HG02759 (cell line): ENCODE measurements around the gene C19orf12.

Experiments
- ATAC-seq: cut with Tn5 transposase; IDR thresholded peaks from one replicate; pipeline ENCODE4 v1.9.1; 2021; ENCODE audit warnings: mild to moderate bottlenecking, moderate library complexity; ENCODE audit not compliant: unreplicated experiment

Gene C19orf12

GRCh38 chr19:29665826-29666577 is 49.1 kb downstream of the C19orf12 start:
- ATAC-seq, result peak; percentile 13

GRCh38 chr19:29665215-29665825 is 49.7 kb downstream of the C19orf12 start, which contains the start of gene PLEKHF1:
TSS of gene PLEKHF1 (plus strand) at chr19:29665461. CDS start at chr19:29673840, 8,379 bp downstream.
- peak; percentile 92 for ATAC-seq

GRCh38 chr19:29664753-29665214 is 50.3 kb downstream of the C19orf12 start:
- no peak for ATAC-seq

GRCh38 chr19:29663861-29664752 is 51.0 kb downstream of the C19orf12 start:
- ATAC-seq, result no peak

- ATAC-seq, result no peak
These were observed 52.3 kb downstream of the C19orf12 start for GRCh38 chr19:29662604-29663404.

- ATAC-seq, result no peak
These were observed 52.8 kb downstream of the C19orf12 start for GRCh38 chr19:29662278-29662603.

- ATAC-seq, result no peak
These were observed 54.2 kb downstream of the C19orf12 start for GRCh38 chr19:29660835-29661234.

GRCh38 chr19:29658221-29658991 is 56.7 kb downstream of the C19orf12 start:
- no peak for ATAC-seq

- no peak for ATAC-seq
These were observed 59.3 kb downstream of the C19orf12 start for GRCh38 chr19:29655648-29656335.

GRCh38 chr19:29653398-29653797 is 61.7 kb downstream of the C19orf12 start:
- ATAC-seq, result no peak

GRCh38 chr19:29651622-29652394 is 63.3 kb downstream of the C19orf12 start:
- no peak for ATAC-seq

- no peak for ATAC-seq
These were observed 64.2 kb downstream of the C19orf12 start for GRCh38 chr19:29650772-29651387.
